C4-2B (cell line): ENCODE measurements around the gene SLC7A10.

Experiments used
- ZFX ChIP-seq: fragments of 450-650 bp; IDR thresholded peaks from 2 replicates; pipeline ENCODE4 v1.6.1; 2017
- TF ChIP-seq, protein P1 (sequence below): fragments of 450-650 bp; conservative IDR thresholded peaks from 2 replicates; pipeline ENCODE4 v1.5.1; 2017; ENCODE audit warnings: mild to moderate bottlenecking

DNA sequence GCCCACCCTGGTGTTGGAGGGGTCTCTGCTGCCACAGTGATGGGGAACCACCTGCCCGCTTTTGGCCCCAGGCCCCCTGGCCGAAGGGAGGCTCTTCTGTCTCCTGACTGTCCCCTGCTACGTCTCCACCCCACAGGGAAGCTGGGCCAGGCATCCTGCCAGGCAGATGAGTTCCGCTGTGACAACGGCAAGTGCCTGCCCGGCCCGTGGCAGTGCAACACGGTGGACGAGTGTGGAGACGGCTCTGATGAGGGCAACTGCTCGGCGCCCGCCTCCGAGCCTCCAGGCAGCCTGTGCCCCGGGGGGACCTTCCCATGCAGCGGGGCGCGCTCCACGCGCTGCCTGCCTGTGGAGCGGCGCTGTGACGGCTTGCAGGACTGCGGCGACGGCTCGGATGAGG is 20.5 kb downstream of the SLC7A10 start:
- TF ChIP-seq ZFX: no peak
- TF ChIP-seq, protein P1, sequence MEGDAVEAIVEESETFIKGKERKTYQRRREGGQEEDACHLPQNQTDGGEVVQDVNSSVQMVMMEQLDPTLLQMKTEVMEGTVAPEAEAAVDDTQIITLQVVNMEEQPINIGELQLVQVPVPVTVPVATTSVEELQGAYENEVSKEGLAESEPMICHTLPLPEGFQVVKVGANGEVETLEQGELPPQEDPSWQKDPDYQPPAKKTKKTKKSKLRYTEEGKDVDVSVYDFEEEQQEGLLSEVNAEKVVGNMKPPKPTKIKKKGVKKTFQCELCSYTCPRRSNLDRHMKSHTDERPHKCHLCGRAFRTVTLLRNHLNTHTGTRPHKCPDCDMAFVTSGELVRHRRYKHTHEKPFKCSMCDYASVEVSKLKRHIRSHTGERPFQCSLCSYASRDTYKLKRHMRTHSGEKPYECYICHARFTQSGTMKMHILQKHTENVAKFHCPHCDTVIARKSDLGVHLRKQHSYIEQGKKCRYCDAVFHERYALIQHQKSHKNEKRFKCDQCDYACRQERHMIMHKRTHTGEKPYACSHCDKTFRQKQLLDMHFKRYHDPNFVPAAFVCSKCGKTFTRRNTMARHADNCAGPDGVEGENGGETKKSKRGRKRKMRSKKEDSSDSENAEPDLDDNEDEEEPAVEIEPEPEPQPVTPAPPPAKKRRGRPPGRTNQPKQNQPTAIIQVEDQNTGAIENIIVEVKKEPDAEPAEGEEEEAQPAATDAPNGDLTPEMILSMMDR: no peak
